ENCODE results near the gene TCP11L2. TPM values are rescaled to one million over a fixed set of nuclear protein-coding genes. Genes with fewer than 3 reads are reported as not detected.

TCP11L2 gene
- total and polyA plus RNA-seq, 5 donors from 2014 or later: 46.0 to 153 (median 64.8) TPM

DNA sequence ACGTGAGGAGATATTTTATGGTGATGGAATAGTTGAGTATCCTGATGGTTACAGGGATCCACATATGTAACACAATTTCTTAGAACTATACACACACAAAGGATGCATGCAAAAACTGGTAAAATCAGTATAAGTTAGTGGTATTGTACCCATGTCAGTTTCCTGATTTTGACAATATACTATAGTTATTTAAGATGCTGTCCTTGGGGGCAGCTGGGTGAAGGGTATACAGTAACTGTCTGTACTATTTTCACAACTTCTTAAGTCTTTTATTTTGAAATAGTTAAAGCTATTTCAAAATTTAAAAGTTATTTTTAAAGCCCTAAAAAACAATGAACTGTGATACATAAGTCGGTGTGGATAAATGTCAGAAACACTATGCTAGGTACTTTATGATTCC is 30.5 kb downstream of the TCP11L2 start:
- DNase-seq (no peak), ATAC-seq (ENCODE audit: low read depth in 2 of 2) (no peak)
- Mint-ChIP-seq H3K36me3 (peaks cover 55% of the 10 kb centered on the region), H3K9me3 (peaks cover 0 to 1% (median 0%) of the 10 kb centered on the region in 7 donors), H3K4me1 (peaks cover 10 to 37% (median 19%) of the 10 kb centered on the region in 4 donors), H3K27ac (no peak overlapping the region), H3K27me3 (no peaks in the 10 kb centered on the region), H3K4me3 (no peak overlapping the region)
- Histone ChIP-seq H3K9me3 (ENCODE audit: control insufficient read depth in 2 of 2, low read length in 2 of 2) (no peaks in the 10 kb centered on the region), H3K27ac (ENCODE audit: insufficient read depth, low read length, poor library complexity, severe bottlenecking) (no peak overlapping the region), H3K36me3 (ENCODE audit: control insufficient read depth, insufficient read depth, low read length) (peaks cover 84% of the 10 kb centered on the region), H3K4me1 (ENCODE audit: control insufficient read depth, insufficient read depth, low read length, poor library complexity, severe bottlenecking) (no peaks in the 10 kb centered on the region), H3K4me3 (ENCODE audit: low read depth, low read length) (no peak overlapping the region), H3K27me3 (ENCODE audit: control insufficient read depth, insufficient read depth, low read length) (no peaks in the 10 kb centered on the region)

- peak overlapping the region in 2 of 3 donors; percentile 11 to 16 for H3K27ac Mint-ChIP-seq
- peaks cover 10 to 41% (median 20%) of the 10 kb centered on the region in 4 donors for H3K4me1 Mint-ChIP-seq
- ATAC-seq (ENCODE audit: low read depth in 2 of 2) (no peak), DNase-seq (no peak)
- Histone ChIP-seq H3K9me3 (ENCODE audit: control insufficient read depth in 2 of 2, low read length in 2 of 2) (no peaks in the 10 kb centered on the region), H3K4me3 (ENCODE audit: low read depth, low read length) (no peak overlapping the region), H3K36me3 (ENCODE audit: control insufficient read depth, insufficient read depth, low read length) (peaks cover 82% of the 10 kb centered on the region), H3K27ac (ENCODE audit: insufficient read depth, low read length, poor library complexity, severe bottlenecking) (no peak overlapping the region), H3K4me1 (ENCODE audit: control insufficient read depth, insufficient read depth, low read length, poor library complexity, severe bottlenecking) (no peaks in the 10 kb centered on the region), H3K27me3 (ENCODE audit: control insufficient read depth, insufficient read depth, low read length) (no peaks in the 10 kb centered on the region)
- peaks cover 57% of the 10 kb centered on the region for H3K36me3 Mint-ChIP-seq
- no peak overlapping the region for H3K4me3 Mint-ChIP-seq
- H3K27me3 Mint-ChIP-seq: no peaks in the 10 kb centered on the region
- peaks cover 0 to 1% (median 0%) of the 10 kb centered on the region in 7 donors for H3K9me3 Mint-ChIP-seq
These were observed 31.2 kb downstream of the TCP11L2 start for GRCh38 chr12:106333756-106334155.

GRCh38 chr12:106341086-106341877 is 38.7 kb downstream of the TCP11L2 start:
- Histone ChIP-seq H3K4me3 (ENCODE audit: low read depth, low read length) (no peak overlapping the region), H3K9me3 (ENCODE audit: control insufficient read depth in 2 of 2, low read length in 2 of 2) (no peaks in the 10 kb centered on the region), H3K27me3 (ENCODE audit: control insufficient read depth, insufficient read depth, low read length) (no peaks in the 10 kb centered on the region), H3K4me1 (ENCODE audit: control insufficient read depth, insufficient read depth, low read length, poor library complexity, severe bottlenecking) (no peaks in the 10 kb centered on the region), H3K27ac (ENCODE audit: insufficient read depth, low read length, poor library complexity, severe bottlenecking) (no peak overlapping the region), H3K36me3 (ENCODE audit: control insufficient read depth, insufficient read depth, low read length) (peaks cover 85% of the 10 kb centered on the region)
- Mint-ChIP-seq H3K4me1 (peaks cover 5 to 33% (median 22%) of the 10 kb centered on the region in 4 donors), H3K27ac (peak overlapping the region; percentile 30 to 57 (median 43)), H3K4me3 (no peak overlapping the region), H3K9me3 (no peaks in the 10 kb centered on the region), H3K27me3 (no peaks in the 10 kb centered on the region), H3K36me3 (peaks cover 62% of the 10 kb centered on the region)
- ATAC-seq (ENCODE audit: low read depth in 2 of 2) (no peak), DNase-seq (no peak)

DNA sequence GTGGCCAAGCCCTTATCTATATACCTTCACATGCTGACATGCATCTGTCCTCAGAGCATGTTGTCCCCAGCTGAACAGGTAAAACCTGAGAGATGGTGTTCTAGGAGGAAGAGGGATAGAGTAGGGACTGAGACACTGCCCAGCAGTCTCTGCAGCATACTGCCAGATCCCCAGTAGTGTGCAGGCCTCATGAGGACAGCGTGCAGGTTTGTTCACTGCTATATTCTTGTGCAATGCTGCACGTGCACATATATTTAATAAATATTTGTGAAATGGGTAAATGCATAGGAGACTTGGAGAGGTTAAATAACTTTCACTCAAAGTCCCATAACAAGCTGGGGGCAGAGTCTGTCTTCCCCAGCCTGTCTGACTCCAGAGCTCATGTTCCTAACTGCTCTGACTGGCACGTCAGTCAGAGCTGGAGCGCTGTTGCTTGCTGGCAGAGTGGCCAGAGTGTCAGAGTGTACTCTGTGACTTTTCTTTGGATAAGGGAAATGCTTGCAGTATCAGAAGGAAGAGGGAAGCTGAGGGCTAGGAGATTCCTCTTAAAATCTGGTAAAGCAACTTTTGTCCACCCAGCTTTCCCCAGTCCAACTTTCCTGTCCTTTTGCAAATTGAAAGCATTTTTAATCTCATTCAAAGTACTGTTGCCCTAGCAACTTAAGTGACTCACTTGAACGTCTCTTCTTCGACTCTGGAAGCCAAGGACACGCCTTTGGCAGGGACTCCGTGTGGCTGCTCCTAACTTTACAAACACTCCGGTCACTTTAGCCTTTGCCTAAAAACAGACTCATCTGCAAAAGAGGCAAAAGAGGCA is 40.1 kb downstream of the TCP11L2 start:
- no peak overlapping the region for H3K27ac ChIP-seq (ENCODE audit: insufficient read depth, low read length, poor library complexity, severe bottlenecking)
- H3K9me3 Mint-ChIP-seq: no peaks in the 10 kb centered on the region
- H3K36me3 ChIP-seq (ENCODE audit: control insufficient read depth, insufficient read depth, low read length): peaks cover 82% of the 10 kb centered on the region
- no peaks in the 10 kb centered on the region for H3K4me1 ChIP-seq (ENCODE audit: control insufficient read depth, insufficient read depth, low read length, poor library complexity, severe bottlenecking)
- H3K9me3 ChIP-seq (ENCODE audit: control insufficient read depth in 2 of 2, low read length in 2 of 2): no peaks in the 10 kb centered on the region
- peaks cover 60% of the 10 kb centered on the region for H3K36me3 Mint-ChIP-seq
- no peak for ATAC-seq (ENCODE audit: low read depth in 2 of 2)
- no peak for DNase-seq
- no peak overlapping the region for H3K4me3 ChIP-seq (ENCODE audit: low read depth, low read length)
- H3K27me3 Mint-ChIP-seq: no peaks in the 10 kb centered on the region
- no peaks in the 10 kb centered on the region for H3K27me3 ChIP-seq (ENCODE audit: control insufficient read depth, insufficient read depth, low read length)
- peaks cover 5 to 25% (median 19%) of the 10 kb centered on the region in 4 donors for H3K4me1 Mint-ChIP-seq
- H3K27ac Mint-ChIP-seq: peak overlapping the region in 1 of 3 donors; percentile 39
- no peak overlapping the region for H3K4me3 Mint-ChIP-seq

DNA sequence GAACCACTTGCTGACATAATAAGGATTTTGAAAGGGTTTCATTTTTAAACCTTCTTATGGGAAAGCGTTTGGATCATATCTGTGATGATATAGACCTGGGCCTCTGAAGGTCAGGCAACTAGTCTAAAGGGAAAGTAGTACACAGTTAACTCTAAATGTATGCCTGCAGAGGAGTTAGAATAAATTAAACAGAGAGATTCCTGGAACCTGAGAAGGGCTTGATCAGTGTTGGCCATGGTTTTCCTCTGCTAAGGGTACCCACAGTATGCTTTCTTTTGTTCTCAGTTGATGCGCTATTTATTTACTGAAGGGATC is 40.6 kb downstream of the TCP11L2 start:
- H3K9me3 Mint-ChIP-seq: no peaks in the 10 kb centered on the region

DNA sequence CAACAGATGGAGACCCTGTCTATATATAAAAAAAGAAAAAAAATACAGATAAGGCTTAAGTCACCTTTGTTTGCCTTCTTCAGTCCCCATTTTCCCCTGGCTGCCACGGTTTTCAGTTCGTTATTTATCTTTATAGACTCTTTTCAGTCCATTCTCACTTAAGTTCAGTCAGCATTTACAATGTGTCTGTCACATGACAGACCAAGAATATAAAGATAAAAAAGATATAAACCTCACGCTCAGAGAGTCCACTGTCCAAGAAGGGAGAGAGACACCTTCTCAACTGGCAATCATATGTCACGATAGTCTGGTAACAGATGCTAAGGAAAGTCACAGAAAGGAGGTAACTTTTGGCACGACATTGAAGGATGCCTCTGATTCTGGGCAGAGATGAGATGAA is 41.6 kb downstream of the TCP11L2 start:
- H3K27me3 Mint-ChIP-seq: no peaks in the 10 kb centered on the region
- Histone ChIP-seq H3K27me3 (ENCODE audit: control insufficient read depth, insufficient read depth, low read length) (no peaks in the 10 kb centered on the region), H3K4me1 (ENCODE audit: control insufficient read depth, insufficient read depth, low read length, poor library complexity, severe bottlenecking) (no peaks in the 10 kb centered on the region), H3K36me3 (ENCODE audit: control insufficient read depth, insufficient read depth, low read length) (peaks cover 70% of the 10 kb centered on the region), H3K27ac (ENCODE audit: insufficient read depth, low read length, poor library complexity, severe bottlenecking) (no peak overlapping the region), H3K9me3 (ENCODE audit: control insufficient read depth in 2 of 2, low read length in 2 of 2) (no peaks in the 10 kb centered on the region), H3K4me3 (ENCODE audit: low read depth, low read length) (no peak overlapping the region)
- H3K9me3 Mint-ChIP-seq: no peaks in the 10 kb centered on the region
- H3K4me1 Mint-ChIP-seq: peaks cover 4 to 19% (median 15%) of the 10 kb centered on the region in 4 donors
- no peak overlapping the region for H3K4me3 Mint-ChIP-seq
- ATAC-seq (ENCODE audit: low read depth in 2 of 2) (no peak), DNase-seq (no peak)
- H3K36me3 Mint-ChIP-seq: peaks cover 52% of the 10 kb centered on the region
- H3K27ac Mint-ChIP-seq: peak overlapping the region in 2 of 3 donors; percentile 7

More for the DNA sequence above, 40.6 kb downstream of the TCP11L2 start:
- Histone ChIP-seq H3K9me3 (ENCODE audit: control insufficient read depth in 2 of 2, low read length in 2 of 2) (no peaks in the 10 kb centered on the region), H3K27ac (ENCODE audit: insufficient read depth, low read length, poor library complexity, severe bottlenecking) (no peak overlapping the region), H3K27me3 (ENCODE audit: control insufficient read depth, insufficient read depth, low read length) (no peaks in the 10 kb centered on the region), H3K4me1 (ENCODE audit: control insufficient read depth, insufficient read depth, low read length, poor library complexity, severe bottlenecking) (no peaks in the 10 kb centered on the region), H3K4me3 (ENCODE audit: low read depth, low read length) (no peak overlapping the region), H3K36me3 (ENCODE audit: control insufficient read depth, insufficient read depth, low read length) (peaks cover 78% of the 10 kb centered on the region)
- DNase-seq (no peak), ATAC-seq (ENCODE audit: low read depth in 2 of 2) (no peak)
- Mint-ChIP-seq H3K27ac (peak overlapping the region in 1 of 3 donors; percentile 39), H3K27me3 (no peaks in the 10 kb centered on the region), H3K4me3 (no peak overlapping the region), H3K36me3 (peaks cover 54% of the 10 kb centered on the region), H3K4me1 (peaks cover 5 to 25% (median 18%) of the 10 kb centered on the region in 4 donors)

DNA sequence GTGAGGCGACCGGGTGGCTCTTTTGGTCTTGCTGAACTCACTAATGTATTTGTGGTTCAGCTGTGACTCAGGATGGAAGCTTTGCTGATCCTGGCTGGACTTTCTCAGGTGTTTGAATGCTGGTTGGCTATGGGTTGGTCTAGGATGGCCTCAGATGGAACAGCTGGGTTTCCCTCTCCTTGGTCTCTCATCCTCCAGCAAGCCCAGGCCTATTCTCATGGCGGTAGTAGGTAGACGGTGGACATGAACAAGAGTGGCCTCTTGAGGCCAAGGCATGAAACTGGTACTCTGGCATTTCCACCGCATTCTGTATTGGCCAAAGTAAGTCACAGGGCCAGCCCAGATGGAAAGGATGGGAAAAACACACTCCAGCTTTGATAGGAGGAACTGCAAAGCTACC is 43.2 kb downstream of the TCP11L2 start:
- Mint-ChIP-seq H3K27ac (no peak overlapping the region), H3K27me3 (no peaks in the 10 kb centered on the region), H3K9me3 (no peaks in the 10 kb centered on the region), H3K4me1 (peaks cover 0 to 7% (median 2%) of the 10 kb centered on the region in 4 donors), H3K36me3 (peaks cover 38% of the 10 kb centered on the region), H3K4me3 (no peak overlapping the region)
- Histone ChIP-seq H3K27ac (ENCODE audit: insufficient read depth, low read length, poor library complexity, severe bottlenecking) (no peak overlapping the region), H3K9me3 (ENCODE audit: control insufficient read depth in 2 of 2, low read length in 2 of 2) (no peaks in the 10 kb centered on the region), H3K36me3 (ENCODE audit: control insufficient read depth, insufficient read depth, low read length) (peaks cover 58% of the 10 kb centered on the region), H3K27me3 (ENCODE audit: control insufficient read depth, insufficient read depth, low read length) (no peaks in the 10 kb centered on the region), H3K4me1 (ENCODE audit: control insufficient read depth, insufficient read depth, low read length, poor library complexity, severe bottlenecking) (no peaks in the 10 kb centered on the region), H3K4me3 (ENCODE audit: low read depth, low read length) (no peak overlapping the region)
- ATAC-seq (ENCODE audit: low read depth in 2 of 2) (no peak), DNase-seq (peak in 2 of 3 donors; percentile 9 to 32)
